ENCODE results near the gene BCL2.

GRCh38 chr18:63224630-63225029 lies 94.9 kb downstream of the BCL2 start:
- no peak for TF ChIP-seq CTCF (IDR thresholded peaks at IDR 0.05)
- TF ChIP-seq POLR2A (IDR thresholded peaks at IDR 0.05) = no peak
